ENCODE data around the gene CFAP99. TPM values are rescaled to one million over a fixed set of nuclear protein-coding genes. Genes with fewer than 3 reads are reported as not detected.

CFAP99 gene
- total RNA-seq, 1 donor from 2014 or later: not detected

- Mint-ChIP-seq H3K9me3 (ENCODE audit: unreplicated experiment) (no peaks in the 10 kb centered on the region), H3K4me1 (ENCODE audit: unreplicated experiment) (no peaks in the 10 kb centered on the region), H3K36me3 (ENCODE audit: unreplicated experiment) (no peaks in the 10 kb centered on the region), H3K27me3 (ENCODE audit: unreplicated experiment) (peaks cover 3% of the 10 kb centered on the region), H3K4me3 (ENCODE audit: unreplicated experiment) (no peak overlapping the region), H3K27ac (ENCODE audit: unreplicated experiment) (no peak overlapping the region)
- DNase-seq (ENCODE audit: extremely low spot score, unreplicated experiment): no peak
- TF ChIP-seq CTCF (IDR thresholded peaks at IDR 0.05): no peak
Measured at GRCh38 chr4:2449051-2449450, 30.3 kb downstream of the CFAP99 start.

GRCh38 chr4:2449511-2450392, 31.0 kb downstream of the CFAP99 start:
- H3K36me3 Mint-ChIP-seq (ENCODE audit: unreplicated experiment): no peaks in the 10 kb centered on the region
- no peaks in the 10 kb centered on the region for H3K4me1 Mint-ChIP-seq (ENCODE audit: unreplicated experiment)
- peaks cover 3% of the 10 kb centered on the region for H3K27me3 Mint-ChIP-seq (ENCODE audit: unreplicated experiment)
- no peak for TF ChIP-seq CTCF (IDR thresholded peaks at IDR 0.05)
- H3K4me3 Mint-ChIP-seq (ENCODE audit: unreplicated experiment): no peak overlapping the region
- H3K9me3 Mint-ChIP-seq (ENCODE audit: unreplicated experiment): no peaks in the 10 kb centered on the region
- no peak for DNase-seq (ENCODE audit: extremely low spot score, unreplicated experiment)
- H3K27ac Mint-ChIP-seq (ENCODE audit: unreplicated experiment): no peak overlapping the region

GRCh38 chr4:2450394-2451035, 31.8 kb downstream of the CFAP99 start:
- H3K27me3 Mint-ChIP-seq (ENCODE audit: unreplicated experiment): peaks cover 3% of the 10 kb centered on the region
- no peaks in the 10 kb centered on the region for H3K4me1 Mint-ChIP-seq (ENCODE audit: unreplicated experiment)
- H3K4me3 Mint-ChIP-seq (ENCODE audit: unreplicated experiment): no peak overlapping the region
- H3K36me3 Mint-ChIP-seq (ENCODE audit: unreplicated experiment): no peaks in the 10 kb centered on the region
- no peak for DNase-seq (ENCODE audit: extremely low spot score, unreplicated experiment)
- H3K27ac Mint-ChIP-seq (ENCODE audit: unreplicated experiment): no peak overlapping the region
- no peaks in the 10 kb centered on the region for H3K9me3 Mint-ChIP-seq (ENCODE audit: unreplicated experiment)
- no peak for TF ChIP-seq CTCF (IDR thresholded peaks at IDR 0.05)

GRCh38 chr4:2451036-2451520, 32.3 kb downstream of the CFAP99 start:
- no peaks in the 10 kb centered on the region for H3K9me3 Mint-ChIP-seq (ENCODE audit: unreplicated experiment)
- H3K27me3 Mint-ChIP-seq (ENCODE audit: unreplicated experiment): peaks cover 3% of the 10 kb centered on the region
- no peaks in the 10 kb centered on the region for H3K36me3 Mint-ChIP-seq (ENCODE audit: unreplicated experiment)
- no peaks in the 10 kb centered on the region for H3K4me1 Mint-ChIP-seq (ENCODE audit: unreplicated experiment)
- no peak overlapping the region for H3K27ac Mint-ChIP-seq (ENCODE audit: unreplicated experiment)
- H3K4me3 Mint-ChIP-seq (ENCODE audit: unreplicated experiment): no peak overlapping the region
- no peak for TF ChIP-seq CTCF (IDR thresholded peaks at IDR 0.05)
- DNase-seq (ENCODE audit: extremely low spot score, unreplicated experiment): no peak

All from osteocyte (in vitro differentiated cells).